Astrocyte of the hippocampus (primary cell): ENCODE data around the gene IRS2.
A peak's percentile ranks its signal among the peaks of the same experiment; 100 is the strongest.
"Not testable (repeated sequence)": the region's sequence is repeated elsewhere in the genome, so short reads cannot be mapped to it uniquely, and the experiment has no call there.

Experiments used
- DNase-seq: peaks from one replicate; pipeline ENCODE4 v3.0.0; 2011; ENCODE audit warnings: low read depth, low spot score

IRS2 gene

DNA sequence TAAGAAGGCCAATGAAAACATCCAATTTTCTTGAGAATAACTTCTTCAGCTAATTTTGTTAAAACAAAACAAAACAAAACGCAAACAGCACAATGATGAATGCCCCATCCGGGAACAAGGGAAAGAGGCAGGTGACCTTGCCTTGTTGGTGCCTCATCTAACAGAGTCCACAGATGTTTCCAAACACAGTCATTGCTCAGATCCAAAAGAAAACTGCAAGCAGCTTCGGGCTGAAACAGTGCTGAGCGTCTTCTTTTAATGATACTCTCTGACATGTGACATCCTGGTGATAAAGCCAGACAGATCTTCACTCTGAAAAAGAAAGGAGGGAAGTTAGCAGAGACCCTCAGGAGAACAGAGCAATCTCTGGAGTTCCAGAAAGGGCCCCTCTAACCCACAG lies 30.4 kb downstream of the IRS2 start:
- DNase-seq = no peak

DNA sequence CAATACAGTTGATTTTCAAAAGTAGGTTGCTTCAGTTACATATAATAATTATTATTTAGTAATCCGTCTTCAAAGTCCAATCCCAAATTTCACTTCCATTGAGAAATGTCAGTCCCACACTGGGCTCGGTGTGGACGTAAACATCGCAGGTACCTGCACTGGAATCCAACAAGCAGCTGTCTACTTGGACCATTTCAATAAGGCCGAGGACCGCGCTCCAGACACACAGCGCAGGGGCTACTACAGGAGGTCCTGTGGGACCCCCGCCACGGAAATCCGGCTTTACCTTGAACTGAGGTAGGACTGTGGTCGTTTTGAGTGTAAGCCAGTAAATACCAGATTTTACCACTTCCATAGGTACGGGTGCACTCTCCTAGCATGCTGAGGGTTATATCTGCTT lies 30.8 kb downstream of the IRS2 start:
- no peak for DNase-seq

DNA sequence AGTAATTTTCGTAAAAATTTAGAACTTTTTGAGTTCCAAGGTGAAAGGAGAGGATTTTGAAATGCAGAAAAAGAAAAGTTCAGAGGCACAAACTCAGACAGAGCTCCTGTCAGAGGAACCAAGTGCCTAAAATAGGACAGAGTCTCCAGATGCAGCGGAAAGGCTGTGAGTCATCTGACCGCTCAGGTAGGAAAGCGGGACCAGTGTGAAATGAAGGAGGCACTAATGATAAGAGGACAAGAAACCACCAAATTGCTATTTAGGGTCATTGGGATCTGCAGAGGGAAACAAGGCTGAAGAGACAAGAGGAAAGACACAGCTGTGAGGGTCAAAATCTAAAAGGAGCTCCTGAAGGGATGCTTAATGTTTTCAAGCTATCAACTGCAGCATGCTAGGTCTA lies 34.9 kb downstream of the IRS2 start:
- DNase-seq = no peak

DNA sequence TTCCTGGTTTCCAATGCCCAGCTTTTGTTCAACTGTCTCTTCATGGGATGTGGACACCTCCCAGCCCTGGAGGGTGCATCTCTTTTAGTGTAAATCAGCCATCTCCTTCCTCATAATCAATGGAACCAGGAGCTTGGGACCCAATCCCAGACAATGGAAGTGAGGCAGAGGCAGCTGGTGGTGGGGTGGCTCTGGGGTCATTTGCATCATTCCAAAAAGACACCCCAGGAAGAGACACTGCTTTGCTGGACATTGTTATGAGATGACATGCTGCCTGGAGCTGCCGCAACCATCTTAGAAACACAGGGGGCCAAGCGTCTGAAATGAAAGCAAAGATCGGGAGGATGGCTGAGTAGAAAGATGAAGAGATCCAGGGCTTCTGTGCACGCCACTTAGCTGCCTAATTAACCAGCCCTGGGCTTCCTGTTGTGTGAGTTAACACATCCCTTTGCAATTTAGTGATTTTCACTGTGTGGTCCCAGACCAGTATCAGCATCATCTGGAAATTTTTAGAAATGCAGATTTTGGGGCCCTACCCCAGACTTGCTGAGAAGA lies 36.1 kb downstream of the IRS2 start:
- DNase-seq = no peak

DNA sequence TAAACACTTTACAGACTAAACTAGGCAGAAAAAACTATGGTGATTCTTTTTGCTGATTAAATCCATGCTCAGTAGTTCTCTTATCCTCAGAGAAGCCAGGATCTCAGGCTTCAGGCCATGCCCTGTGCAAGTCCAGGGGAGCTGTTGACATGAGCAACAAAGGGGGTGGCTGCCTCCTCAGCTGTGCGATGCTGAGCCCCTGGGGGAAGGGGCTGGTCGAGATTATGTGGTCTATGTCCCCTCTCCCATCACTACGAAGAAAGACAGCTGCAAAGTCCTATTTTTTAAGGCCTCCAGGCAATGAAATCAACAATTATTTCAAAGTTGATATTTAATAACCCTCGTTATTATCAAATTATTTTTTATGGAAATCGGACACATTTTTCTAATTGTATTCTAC lies 37.0 kb downstream of the IRS2 start:
- no peak for DNase-seq

DNA sequence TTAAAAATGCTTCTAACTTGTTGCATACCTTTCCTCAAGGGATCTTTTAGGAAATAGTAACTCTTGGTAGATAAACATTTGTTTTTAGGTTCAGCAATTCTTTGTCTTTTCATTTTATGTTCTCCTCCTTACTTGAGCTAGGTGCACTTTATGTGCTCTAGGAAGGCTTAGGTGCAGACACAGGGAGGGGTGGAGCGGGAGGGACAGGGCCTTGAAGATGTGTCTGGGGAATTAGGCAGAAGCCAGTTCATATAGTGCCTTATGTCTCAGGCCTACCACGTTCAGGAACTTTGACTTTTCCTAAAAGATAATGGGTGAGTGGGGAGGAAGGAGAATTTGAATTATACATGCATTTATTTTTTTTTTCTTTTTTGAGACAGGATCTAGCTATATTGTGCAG lies 37.7 kb downstream of the IRS2 start:
- no peak for DNase-seq

DNA sequence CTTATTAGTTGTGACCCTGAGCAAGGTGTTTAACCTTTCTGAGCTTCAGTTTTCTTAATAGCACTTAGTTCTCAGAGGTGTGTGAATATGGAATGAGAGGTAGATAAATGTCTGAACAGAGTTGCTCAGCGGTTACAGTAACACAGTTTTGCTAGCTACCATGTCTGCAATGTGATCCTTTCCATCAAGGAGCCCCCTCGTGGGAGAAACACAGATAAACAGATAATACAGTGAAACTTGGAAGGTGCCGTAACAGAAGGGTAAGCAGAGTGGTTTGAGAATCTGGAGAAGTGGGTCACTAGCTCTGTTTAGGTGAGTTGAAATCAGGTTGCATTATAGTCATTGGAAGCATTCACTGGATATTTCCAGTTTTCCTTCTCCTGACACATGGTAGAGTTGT lies 38.9 kb downstream of the IRS2 start:
- no peak for DNase-seq

DNA sequence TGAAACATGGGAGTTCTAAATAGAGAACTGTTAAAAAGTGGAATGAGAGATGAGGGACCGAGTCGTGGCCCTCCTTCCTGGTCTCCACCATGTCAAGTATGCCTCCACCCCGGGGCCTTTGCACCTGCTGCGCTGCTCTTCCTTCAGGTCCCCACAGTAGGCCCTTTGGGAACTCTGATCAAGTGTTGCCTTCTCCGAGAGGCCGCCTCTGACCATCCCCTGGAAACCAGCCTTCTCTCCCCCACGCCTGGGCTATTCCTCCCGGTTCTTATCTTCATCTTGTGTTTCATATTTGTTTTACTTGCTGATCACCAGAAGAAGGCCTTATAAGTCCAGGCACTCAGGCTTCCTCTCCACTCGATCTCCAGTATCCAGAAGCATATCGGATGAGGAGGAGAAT lies 40.0 kb downstream of the IRS2 start:
- DNase-seq = no peak

DNA sequence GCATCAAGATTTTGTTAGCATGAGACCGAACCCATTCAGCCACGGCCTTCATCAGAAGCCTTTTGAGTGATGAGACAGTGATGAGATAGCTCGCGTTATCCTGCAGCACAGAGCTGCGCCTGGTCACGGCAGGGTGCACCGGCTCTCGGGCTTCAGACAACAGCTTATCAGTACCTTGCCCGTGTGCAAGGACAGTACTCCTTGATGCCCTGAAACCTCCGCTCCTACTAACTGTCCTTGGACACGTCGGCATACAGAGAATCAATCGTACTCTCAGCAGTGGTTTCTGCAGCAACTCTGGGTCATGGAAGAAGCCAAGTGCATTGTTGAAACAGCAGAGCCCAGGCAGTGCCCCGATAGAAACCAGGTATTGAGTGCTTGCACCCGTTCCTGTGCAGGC lies 40.7 kb downstream of the IRS2 start:
- no peak for DNase-seq

DNA sequence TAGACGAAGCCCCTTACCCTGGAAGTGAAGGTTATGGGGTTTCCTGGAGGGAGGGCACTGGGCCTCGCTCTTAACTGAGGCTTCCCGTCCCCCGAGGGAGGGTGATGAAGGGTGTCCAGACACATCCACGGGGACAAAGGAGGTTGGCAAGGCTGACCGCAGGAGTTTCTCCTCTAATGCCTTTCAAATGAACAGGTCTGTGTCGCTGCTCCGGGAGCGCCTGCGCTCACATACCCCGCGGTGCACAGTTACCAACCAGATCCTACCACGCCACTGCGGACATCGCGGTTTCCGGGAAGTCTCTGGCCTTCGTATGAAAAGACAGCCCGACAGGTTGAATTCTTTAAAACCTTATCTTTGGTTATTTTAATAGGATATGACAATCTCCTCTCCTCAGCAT lies 41.3 kb downstream of the IRS2 start:
- no peak for DNase-seq

DNA sequence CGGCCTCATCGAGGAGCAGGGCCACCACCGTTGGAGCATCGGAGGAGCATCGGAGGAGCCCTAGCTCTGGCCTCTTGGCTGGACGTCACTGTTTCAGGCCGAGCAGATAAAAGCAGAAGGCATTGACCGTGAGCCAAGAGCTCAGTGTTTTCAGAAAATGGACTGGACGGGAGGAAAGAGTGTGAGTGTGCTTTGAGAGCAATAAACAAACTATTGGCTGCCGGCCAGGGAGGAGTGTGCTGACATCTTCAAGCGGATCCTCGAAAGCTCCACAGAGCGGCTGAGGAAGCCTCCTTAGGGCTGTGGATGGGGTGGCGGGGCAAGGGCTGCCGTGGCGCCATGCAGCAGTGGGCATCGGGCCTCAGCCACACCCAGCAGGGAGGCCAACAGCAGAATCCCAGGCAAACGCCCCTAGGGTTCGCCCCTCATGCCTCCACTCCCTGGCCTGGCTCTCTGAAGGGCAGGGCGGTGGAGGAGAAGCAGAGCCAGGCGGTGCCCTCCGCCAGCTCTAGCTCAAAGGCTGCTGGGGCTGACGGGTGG lies 41.8 kb downstream of the IRS2 start:
- DNase-seq = peak; percentile 26

DNA sequence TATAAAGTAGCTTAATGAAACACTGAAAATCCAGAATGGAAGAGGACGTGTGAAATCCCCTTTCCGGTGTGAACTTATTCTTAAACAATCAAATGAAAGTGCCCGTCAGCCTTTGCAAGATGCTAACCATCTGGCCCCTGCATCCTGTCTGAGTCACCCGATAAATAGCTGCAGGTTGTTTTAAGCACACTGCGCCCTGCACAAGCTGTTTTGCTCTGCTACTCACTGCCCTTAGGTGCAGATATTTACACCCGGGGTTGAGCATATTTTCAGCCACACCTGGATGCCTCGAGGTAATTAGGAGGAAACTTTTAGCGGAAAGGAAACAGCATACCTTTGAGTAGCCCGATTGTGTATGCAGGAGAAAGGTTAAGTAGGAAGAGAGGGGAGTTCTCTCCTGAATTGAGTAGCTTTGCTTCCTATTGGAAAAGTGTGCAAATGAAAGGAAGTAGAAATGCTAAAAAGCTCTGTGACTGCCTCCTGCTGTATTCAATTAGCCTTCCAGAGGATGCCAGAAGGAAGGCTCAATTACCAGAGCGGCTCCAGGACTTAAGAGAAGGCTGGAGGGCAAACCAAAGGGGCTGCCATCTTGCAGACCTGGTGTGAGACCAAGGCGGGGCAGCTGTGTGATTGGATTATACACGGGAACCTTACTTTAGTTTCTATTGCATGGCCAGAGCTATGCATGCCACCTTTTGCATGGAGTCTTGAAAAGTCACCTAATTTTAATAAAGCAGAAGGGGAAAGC lies 42.5 kb downstream of the IRS2 start:
- DNase-seq = peak; percentile 65

DNA sequence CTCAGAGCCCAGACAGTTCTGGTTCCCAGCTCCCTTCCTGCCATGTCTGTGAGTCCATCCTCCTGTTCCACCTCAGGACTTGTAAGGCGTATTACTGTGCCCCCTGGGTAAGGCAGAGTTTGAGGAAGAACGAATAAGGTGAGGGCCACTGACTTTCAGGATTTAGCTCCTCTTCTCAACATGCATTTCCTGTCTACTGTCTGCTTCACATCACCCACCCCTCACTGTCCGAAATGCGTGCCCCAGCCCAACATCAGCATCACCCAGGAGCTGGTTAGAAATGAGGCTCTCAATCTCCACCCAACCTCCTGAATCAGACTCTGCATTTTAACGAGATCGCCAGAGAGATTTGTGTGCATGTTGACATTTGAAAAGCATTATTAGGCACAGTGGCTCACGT lies 44.4 kb downstream of the IRS2 start:
- no peak for DNase-seq

DNA sequence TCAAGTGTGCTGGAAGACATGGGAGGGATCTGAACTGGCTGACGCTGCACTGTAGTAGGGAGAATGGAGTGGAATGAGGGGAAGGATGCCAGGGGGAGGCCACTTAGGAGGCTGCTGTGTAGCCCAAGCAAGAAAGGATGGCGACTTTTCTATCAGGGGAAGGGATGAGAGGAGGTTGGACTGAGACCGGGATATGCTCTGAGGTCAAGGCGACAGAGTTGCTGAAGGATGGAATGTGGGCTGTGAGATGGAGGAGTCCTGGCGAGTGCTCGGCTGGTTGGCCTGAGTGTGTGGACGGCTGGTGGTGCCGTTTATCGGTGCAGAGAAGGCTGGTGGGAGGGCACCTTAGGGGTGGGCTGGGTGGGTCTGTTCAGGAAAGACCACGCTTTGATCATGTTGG lies 45.7 kb downstream of the IRS2 start:
- DNase-seq = no peak

DNA sequence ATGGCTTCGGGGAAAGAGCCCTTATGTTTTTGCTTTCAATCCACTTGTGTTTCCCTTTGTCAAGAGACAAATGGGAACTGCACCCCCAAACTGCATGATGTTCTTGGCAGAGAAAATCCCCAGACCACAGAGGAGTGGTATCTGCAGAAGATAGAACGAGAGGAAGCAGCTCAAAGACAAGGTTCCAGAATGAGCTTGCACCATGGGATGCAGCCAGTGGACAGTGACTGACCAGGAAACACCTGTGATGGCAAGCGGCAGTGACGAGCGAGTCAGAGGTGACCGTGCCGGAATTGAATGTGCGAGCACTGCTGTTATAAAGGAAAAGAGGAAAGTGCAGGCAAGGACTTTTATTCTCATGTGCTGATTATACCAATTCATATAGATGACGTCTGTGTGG lies 46.3 kb downstream of the IRS2 start:
- DNase-seq = no peak

DNA sequence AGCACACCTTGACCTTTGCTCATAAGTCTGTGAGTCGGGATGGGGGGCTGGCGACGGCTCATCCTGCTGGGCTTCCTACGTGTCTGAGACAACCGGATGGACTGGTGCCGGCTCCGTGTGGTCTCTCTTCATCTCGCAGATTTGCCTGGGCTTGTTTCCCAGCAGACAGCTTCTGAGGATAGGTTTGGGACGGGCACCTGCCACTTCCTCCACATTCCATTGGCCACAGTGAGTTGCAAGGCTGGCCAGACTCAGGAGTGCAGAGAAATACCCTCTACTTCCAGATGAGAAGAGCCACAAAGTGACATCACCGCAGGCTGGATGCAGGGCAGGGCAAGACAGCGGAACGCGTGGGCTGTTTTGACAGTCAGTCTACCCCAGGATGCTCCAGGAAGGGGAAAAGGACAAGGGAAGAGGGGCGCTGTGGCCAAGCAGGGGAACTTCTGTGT lies 48.1 kb downstream of the IRS2 start:
- DNase-seq = no peak

DNA sequence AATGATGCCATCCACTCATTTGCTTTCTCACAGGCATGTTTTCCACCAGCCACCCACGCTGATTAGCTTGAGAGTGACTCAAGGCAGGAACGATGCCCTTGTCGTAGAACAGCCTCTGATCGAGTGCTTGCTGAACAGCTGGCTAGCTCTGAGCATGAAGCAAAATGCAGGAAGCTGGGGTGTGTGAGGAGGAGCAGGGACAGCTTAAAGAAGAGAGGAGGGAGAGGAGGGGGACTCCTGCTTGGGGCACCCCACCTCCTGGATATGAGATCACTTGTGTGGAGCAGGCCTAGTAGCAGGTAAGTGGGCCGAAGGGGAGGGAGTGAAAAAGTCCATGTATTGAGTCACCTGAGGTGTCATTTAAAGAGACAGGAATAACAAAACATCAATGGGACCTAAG lies 48.8 kb downstream of the IRS2 start:
- DNase-seq = peak; percentile 30

DNA sequence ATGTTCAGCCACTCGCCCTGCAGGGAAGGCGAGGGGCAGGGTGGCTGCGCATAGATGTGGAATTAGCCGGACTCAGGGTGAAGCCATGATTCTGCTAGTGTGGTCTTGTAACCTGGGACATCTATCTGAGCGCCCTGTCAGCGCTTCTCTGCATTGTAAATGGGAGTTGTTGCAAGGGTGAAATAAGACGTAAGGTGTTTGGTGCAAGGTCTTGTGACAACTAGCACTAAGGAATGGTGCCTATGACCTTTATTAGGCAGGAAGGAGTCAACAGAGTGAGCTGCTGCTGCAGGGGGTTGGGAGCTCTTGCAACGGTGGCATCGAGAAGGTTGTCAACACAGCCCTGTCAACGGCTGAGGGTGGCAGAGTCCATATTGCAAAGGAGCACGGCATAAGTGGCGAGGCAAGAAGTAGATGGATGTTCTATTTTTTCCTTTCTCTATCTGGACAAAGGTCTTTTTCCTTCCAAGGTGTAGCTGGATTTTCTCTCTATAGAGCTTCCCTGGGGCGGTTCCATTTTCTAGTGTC lies 49.3 kb downstream of the IRS2 start:
- DNase-seq = no peak

DNA sequence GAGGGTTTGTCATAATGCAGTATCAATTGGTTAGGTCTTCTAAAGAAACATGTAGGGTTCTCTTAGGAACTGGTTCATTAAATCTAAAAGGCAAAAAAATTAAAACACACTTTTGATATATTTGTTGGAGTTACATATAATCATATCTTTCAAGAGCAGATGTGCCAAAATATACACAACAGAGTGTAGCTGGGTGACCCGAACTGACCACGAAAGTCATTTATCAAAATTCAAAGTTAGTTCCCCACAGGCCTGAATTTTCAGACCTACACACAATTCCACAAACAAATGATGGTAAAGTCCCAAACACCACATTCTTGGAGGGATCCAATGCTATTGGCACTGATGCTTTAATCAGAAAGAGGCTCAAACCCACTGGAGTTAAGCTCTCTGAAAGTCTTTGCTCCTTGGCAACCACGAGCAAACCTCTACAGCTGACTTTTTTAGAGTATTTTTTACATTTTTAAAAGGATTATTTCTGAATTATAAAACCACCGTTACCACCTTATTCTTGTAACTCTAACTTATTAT lies 50.9 kb downstream of the IRS2 start:
- peak; percentile 62 for DNase-seq

DNA sequence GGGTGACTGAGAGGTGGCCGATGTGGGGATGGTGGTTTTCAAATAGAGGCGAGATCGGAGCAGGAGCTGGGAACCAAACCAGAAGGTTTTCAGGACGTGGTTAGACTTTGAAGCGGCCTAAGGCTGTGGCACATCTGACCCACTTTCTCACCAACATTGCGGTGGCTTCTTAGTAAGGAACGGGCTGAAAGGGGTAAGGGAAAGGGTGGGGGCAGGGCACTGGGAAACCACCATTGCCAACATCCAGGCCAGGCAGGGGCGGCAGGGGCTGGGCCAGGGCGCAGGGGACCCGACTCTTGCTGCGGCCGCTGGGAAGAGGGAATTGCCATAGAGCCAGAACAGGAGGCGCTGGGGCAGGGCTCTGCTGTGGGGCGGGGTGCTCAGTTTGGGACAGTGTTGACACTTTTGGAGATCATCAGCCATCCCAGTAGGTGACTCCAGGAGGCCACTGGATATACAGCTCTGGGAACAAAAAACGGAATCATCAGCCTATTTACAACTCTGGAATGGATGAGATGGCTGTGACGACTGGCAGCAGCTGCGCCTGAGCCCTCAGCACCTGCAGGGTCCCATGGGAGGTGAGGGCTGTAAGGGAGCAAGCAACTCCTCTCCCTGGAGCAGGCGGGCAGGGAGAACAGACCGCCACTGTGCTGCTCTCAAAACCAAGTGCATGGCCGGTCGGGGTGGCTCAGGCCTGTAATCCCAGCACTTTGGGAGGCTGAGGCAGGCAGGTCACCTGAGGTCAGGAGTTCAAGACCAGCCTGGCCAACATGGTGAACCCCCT lies 52.2 kb downstream of the IRS2 start:
- DNase-seq = no peak

DNA sequence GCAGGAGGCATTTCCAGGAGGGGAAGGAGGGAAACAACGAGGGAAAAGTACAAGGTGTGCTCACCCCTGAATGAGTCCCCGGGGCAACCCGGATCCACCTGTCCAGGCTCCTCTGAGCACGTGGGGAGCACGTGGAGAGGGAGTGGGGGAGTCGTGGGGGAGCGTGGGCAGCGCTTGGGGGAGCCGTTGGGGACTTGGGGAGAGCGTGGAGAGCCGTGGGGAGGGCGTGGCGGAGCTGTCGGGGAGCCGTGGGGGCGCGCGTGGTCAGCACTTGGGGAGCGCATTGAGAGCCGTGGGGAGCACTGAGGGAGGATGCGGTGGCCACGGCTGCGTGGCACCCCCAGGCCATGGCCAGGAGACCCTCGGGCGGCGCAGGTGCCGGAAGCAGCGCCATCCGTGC lies 52.8 kb downstream of the IRS2 start:
- no peak for DNase-seq

DNA sequence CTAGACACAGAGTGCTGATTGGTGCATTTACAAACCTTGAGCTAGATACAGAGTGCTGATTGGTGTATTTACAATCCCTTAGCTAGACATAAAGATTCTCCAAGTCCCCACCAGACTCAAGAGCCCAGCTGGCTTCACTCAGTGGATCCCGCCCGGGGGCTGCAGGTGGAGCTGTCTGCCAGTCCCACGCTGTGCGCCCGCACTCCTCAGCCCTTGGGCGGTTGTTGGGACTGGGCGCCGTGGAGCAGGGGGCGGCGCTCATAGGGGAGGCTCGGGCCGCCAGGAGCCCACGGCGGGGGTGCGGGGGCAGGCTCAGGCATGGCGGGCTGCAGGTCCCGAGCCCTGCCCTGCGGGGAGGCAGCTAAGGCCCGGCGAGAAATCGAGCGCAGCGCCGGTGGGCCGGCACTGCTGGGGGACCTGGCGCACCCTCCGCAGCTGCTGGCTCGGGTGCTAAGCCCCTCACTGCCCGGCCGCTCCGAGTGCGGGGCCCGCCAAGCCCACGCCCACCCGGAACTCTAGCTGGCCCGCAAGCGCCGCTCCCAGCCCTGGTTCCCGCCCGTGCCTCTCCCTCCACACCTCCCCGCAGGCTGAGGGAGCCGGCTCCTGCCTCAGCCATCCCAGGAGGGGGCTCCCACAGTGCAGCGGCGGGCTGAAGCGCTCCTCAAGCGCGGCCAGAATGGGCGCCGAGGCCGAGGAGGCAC lies 53.8 kb downstream of the IRS2 start:
- not testable (repeated sequence) for DNase-seq
